H9 (cell line): Measurements from ENCODE around the gene ANKS1B. TPM values are rescaled to one million over a fixed set of nuclear protein-coding genes. Genes with fewer than 3 reads are reported as not detected.

Source experiments
- DNase-seq: peaks from one replicate; pipeline ENCODE4 v3.0.0-alpha.2; 2017
- H2AFZ ChIP-seq: one replicate; pipeline ENCODE4 v1.6.1; 2013; ENCODE audit warnings: mild to moderate bottlenecking, low read length, control low read depth, moderate library complexity
- H2AK5ac ChIP-seq: 2 replicates; pipeline ENCODE4 v1.6.1; 2013; ENCODE audit warnings: low read length, control low read depth, mixed read lengths; ENCODE audit not compliant: insufficient read length
- H2BK120ac ChIP-seq: one replicate; pipeline ENCODE4 v1.6.1; 2013; ENCODE audit warnings: low read depth, mild to moderate bottlenecking, low read length, control low read depth, inconsistent platforms; ENCODE audit not compliant: poor library complexity, severe bottlenecking
- H2BK12ac ChIP-seq: 2 replicates; pipeline ENCODE4 v1.6.1; 2013; ENCODE audit warnings: low read length, control low read depth, mixed read lengths, low read depth; ENCODE audit not compliant: insufficient read length
- H2BK15ac ChIP-seq: 2 replicates; pipeline ENCODE4 v1.6.1; 2013; ENCODE audit warnings: low read depth, low read length, control low read depth
- H2BK20ac ChIP-seq: one replicate; pipeline ENCODE4 v1.6.1; 2013; ENCODE audit warnings: low read depth, mild to moderate bottlenecking, low read length, control low read depth, inconsistent platforms; ENCODE audit not compliant: poor library complexity, severe bottlenecking
- H2BK5ac ChIP-seq: 2 replicates; pipeline ENCODE4 v1.6.1; 2013; ENCODE audit warnings: low read length, control low read depth, mixed read lengths; ENCODE audit not compliant: insufficient read length
- H3K14ac ChIP-seq: 2 replicates; pipeline ENCODE4 v1.6.1; 2013; ENCODE audit warnings: low read length, control low read depth; ENCODE audit not compliant: insufficient read depth
- H3K18ac ChIP-seq: 2 replicates; pipeline ENCODE4 v1.6.1; 2013; ENCODE audit warnings: low read depth, mild to moderate bottlenecking, mixed read lengths, low read length, control low read depth; ENCODE audit not compliant: insufficient read length
- H3K23ac ChIP-seq: 2 replicates; pipeline ENCODE4 v1.6.1; 2013; ENCODE audit warnings: low read length, control low read depth, mixed read lengths, low read depth; ENCODE audit not compliant: insufficient read length
- H3K23me2 ChIP-seq: 2 replicates; pipeline ENCODE4 v1.6.1; 2013; ENCODE audit warnings: low read depth, mild to moderate bottlenecking, mixed read lengths, low read length, control low read depth; ENCODE audit not compliant: insufficient read length, poor library complexity, severe bottlenecking
- H3K27ac ChIP-seq: 2 replicates; pipeline ENCODE4 v1.5.1; 2013; ENCODE audit warnings: low read length, control low read depth, mixed read lengths, low read depth; ENCODE audit not compliant: insufficient read length
- H3K27me3 ChIP-seq: 2 replicates; pipeline ENCODE4 v1.6.1; 2013; ENCODE audit warnings: low read length, control low read depth, inconsistent platforms; ENCODE audit not compliant: insufficient read depth
- H3K4ac ChIP-seq: 2 replicates; pipeline ENCODE4 v1.6.1; 2013; ENCODE audit warnings: low read depth, mild to moderate bottlenecking, control low read depth, inconsistent platforms, low read length, moderate library complexity
- H3K4me1 ChIP-seq: 2 replicates; pipeline ENCODE4 v1.6.1; 2013; ENCODE audit warnings: low read length, control low read depth, inconsistent platforms; ENCODE audit not compliant: insufficient read depth
- H3K4me2 ChIP-seq: 2 replicates; pipeline ENCODE4 v1.6.1; 2013; ENCODE audit warnings: low read length, control low read depth, mixed read lengths; ENCODE audit not compliant: insufficient read length, insufficient read depth
- H3K56ac ChIP-seq: 2 replicates; pipeline ENCODE4 v1.6.1; 2013; ENCODE audit warnings: low read depth, mild to moderate bottlenecking, mixed read lengths, low read length, control low read depth; ENCODE audit not compliant: insufficient read length
- H3K79me1 ChIP-seq: 2 replicates; pipeline ENCODE4 v1.6.1; 2013; ENCODE audit warnings: low read depth, mild to moderate bottlenecking, moderate library complexity, low read length, control low read depth, inconsistent platforms; ENCODE audit not compliant: insufficient read depth, poor library complexity, severe bottlenecking
- H3K79me2 ChIP-seq: 2 replicates; pipeline ENCODE4 v1.6.1; 2013; ENCODE audit warnings: low read length, control low read depth, inconsistent platforms; ENCODE audit not compliant: insufficient read depth
- H3K9ac ChIP-seq: 2 replicates; pipeline ENCODE4 v1.6.1; 2013; ENCODE audit warnings: low read length, control low read depth, mixed read lengths; ENCODE audit not compliant: insufficient read length; ENCODE audit errors: extremely low read depth
- H3K9me3 ChIP-seq: one replicate; pipeline ENCODE4 v1.6.1; 2013; ENCODE audit warnings: low read depth, low read length, inconsistent platforms; ENCODE audit not compliant: control insufficient read depth
- H3T11ph ChIP-seq: one replicate; pipeline ENCODE4 v1.6.1; 2013; ENCODE audit warnings: mild to moderate bottlenecking, low read length, control low read depth, inconsistent platforms
- H4K20me1 ChIP-seq: one replicate; pipeline ENCODE4 v1.6.1; 2013; ENCODE audit not compliant: control insufficient read depth, insufficient read length, insufficient read depth
- H4K5ac ChIP-seq: 2 replicates; pipeline ENCODE4 v1.6.1; 2013; ENCODE audit warnings: low read depth, mild to moderate bottlenecking, mixed read lengths, low read length, control low read depth; ENCODE audit not compliant: insufficient read length
- H4K8ac ChIP-seq: replicated peaks from 2 replicates; pipeline ENCODE4 v1.6.1; 2013; ENCODE audit warnings: low read length, control low read depth, mixed read lengths, low read depth; ENCODE audit not compliant: insufficient read length
- H4K91ac ChIP-seq: 2 replicates; pipeline ENCODE4 v1.6.1; 2013; ENCODE audit warnings: low read depth, mild to moderate bottlenecking, moderate library complexity, mixed read lengths, low read length, control low read depth; ENCODE audit not compliant: insufficient read length
- H3K27ac Mint-ChIP-seq, 3 experiments: 2 replicates in 2 of 3; 3 replicates in 1 of 3; pipeline ENCODE4 v1.8.0; 2020 to 2021; ENCODE audit warnings: mixed read lengths in 3 of 3, mild to moderate bottlenecking in 1 of 3, moderate library complexity in 1 of 3
- H3K27me3 Mint-ChIP-seq: 2 replicates; pipeline ENCODE4 v1.8.0; 2021; ENCODE audit warnings: low read depth, mild to moderate bottlenecking, moderate library complexity, mixed read lengths
- H3K36me3 Mint-ChIP-seq, 3 experiments: 2 replicates in 2 of 3; 3 replicates in 1 of 3; pipeline ENCODE4 v1.8.0; 2020 to 2021; ENCODE audit warnings: low read depth in 3 of 3, mixed read lengths in 3 of 3; ENCODE audit not compliant: insufficient read depth in 1 of 3
- H3K4me1 Mint-ChIP-seq, 2 experiments: 2 replicates each; pipeline ENCODE4 v1.8.0; 2020; ENCODE audit warnings: mixed read lengths in 2 of 2
- H3K4me3 Mint-ChIP-seq, 2 experiments: 2 replicates in 1 of 2; 3 replicates in 1 of 2; pipeline ENCODE4 v1.8.0; 2020 to 2021; ENCODE audit warnings: mild to moderate bottlenecking in 2 of 2, mixed read lengths in 2 of 2, moderate library complexity in 1 of 2
- H3K9me3 Mint-ChIP-seq, 2 experiments: 2 replicates in 1 of 2; 3 replicates in 1 of 2; pipeline ENCODE4 v1.8.0; 2020; ENCODE audit warnings: mild to moderate bottlenecking in 2 of 2, mixed read lengths in 2 of 2, moderate library complexity in 1 of 2
- total RNA-seq: library from RNA; stranded (reverse); gene quantifications from 2 replicates; pipeline ENCODE4 v1.2.1, GENCODE V29; 2021
- TF ChIP-seq, protein P1 (sequence below): fragments of 200-600 bp; sonication (generic); conservative IDR thresholded peaks from 3 replicates; pipeline ENCODE4 v1.8.0; 2021; ENCODE audit warnings: antibody characterized with exemption, mild to moderate bottlenecking

The ANKS1B gene
- total RNA-seq, 1 experiment from 2014 or later: 4.1 TPM

DNA sequence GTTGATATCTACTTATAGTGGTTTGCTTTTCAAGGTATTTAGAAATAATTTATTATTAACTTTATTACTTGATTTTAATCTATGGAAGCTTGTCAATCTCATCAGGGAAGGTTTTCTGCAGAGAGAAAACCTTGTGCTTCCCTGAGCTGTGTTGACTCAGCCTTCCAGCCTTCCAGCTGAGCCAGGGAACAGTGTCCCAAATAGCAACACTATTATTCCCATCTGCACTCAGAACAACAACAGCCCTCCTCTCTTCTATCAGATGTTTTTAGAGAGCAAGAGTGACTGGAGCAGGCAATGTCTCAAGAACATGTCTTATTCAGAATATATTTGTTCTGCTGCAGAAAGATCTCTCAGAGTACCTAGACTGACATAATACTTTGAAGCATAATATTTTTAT is 727.1 kb downstream of the ANKS1B start:
- Histone ChIP-seq H4K8ac (no peak overlapping the region), H3K79me2 (no peaks in the 10 kb centered on the region), H3K9ac (no peak overlapping the region), H3K23me2 (no peaks in the 10 kb centered on the region), H2BK5ac (no peak overlapping the region), H2BK20ac (no peak overlapping the region), H3K14ac (no peak overlapping the region), H3K9me3 (no peaks in the 10 kb centered on the region), H2BK120ac (no peak overlapping the region), H2BK15ac (no peak overlapping the region; the same call in 1 of the 2 replicates), H3K4me2 (no peak overlapping the region), H3K23ac (no peak overlapping the region), H3K4ac (no peak overlapping the region), H4K20me1 (no peaks in the 10 kb centered on the region), H3K4me1 (no peaks in the 10 kb centered on the region), H3K27me3 (no peaks in the 10 kb centered on the region), H4K5ac (no peak overlapping the region), H3K79me1 (no peaks in the 10 kb centered on the region), H3K18ac (no peak overlapping the region), H3K27ac (no peak overlapping the region), H4K91ac (no peak overlapping the region), H3T11ph (no peak overlapping the region), H2AK5ac (no peak overlapping the region), H2AFZ (no peak overlapping the region), H2BK12ac (no peak overlapping the region), H3K56ac (no peak overlapping the region)
- no peak overlapping the region for H3K27ac Mint-ChIP-seq
- H3K36me3 Mint-ChIP-seq: no peaks in the 10 kb centered on the region
- H3K27me3 Mint-ChIP-seq: no peaks in the 10 kb centered on the region
- no peaks in the 10 kb centered on the region for H3K9me3 Mint-ChIP-seq
- TF ChIP-seq, protein P1, sequence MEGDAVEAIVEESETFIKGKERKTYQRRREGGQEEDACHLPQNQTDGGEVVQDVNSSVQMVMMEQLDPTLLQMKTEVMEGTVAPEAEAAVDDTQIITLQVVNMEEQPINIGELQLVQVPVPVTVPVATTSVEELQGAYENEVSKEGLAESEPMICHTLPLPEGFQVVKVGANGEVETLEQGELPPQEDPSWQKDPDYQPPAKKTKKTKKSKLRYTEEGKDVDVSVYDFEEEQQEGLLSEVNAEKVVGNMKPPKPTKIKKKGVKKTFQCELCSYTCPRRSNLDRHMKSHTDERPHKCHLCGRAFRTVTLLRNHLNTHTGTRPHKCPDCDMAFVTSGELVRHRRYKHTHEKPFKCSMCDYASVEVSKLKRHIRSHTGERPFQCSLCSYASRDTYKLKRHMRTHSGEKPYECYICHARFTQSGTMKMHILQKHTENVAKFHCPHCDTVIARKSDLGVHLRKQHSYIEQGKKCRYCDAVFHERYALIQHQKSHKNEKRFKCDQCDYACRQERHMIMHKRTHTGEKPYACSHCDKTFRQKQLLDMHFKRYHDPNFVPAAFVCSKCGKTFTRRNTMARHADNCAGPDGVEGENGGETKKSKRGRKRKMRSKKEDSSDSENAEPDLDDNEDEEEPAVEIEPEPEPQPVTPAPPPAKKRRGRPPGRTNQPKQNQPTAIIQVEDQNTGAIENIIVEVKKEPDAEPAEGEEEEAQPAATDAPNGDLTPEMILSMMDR: no peak
- peaks cover 12 to 16% of the 10 kb centered on the region in 2 experiments for H3K4me1 Mint-ChIP-seq
- no peak overlapping the region for H3K4me3 Mint-ChIP-seq
- no peak for DNase-seq
